Measurements from ENCODE around the gene UBE2U.
A peak's percentile ranks its signal among the peaks of the same experiment; 100 is the strongest.
"Not testable (repeated sequence)": the region's sequence is repeated elsewhere in the genome, so short reads cannot be mapped to it uniquely, and the experiment has no call there.

UBE2U gene

GRCh38 chr1:64240206-64240605 is 36.8 kb downstream of the UBE2U start:
- no peak for DNase-seq (ENCODE audit: low read depth in 2 of 2)

GRCh38 chr1:64241069-64241468 is 37.6 kb downstream of the UBE2U start:
- no peak for DNase-seq (ENCODE audit: low read depth in 2 of 2)

DNA sequence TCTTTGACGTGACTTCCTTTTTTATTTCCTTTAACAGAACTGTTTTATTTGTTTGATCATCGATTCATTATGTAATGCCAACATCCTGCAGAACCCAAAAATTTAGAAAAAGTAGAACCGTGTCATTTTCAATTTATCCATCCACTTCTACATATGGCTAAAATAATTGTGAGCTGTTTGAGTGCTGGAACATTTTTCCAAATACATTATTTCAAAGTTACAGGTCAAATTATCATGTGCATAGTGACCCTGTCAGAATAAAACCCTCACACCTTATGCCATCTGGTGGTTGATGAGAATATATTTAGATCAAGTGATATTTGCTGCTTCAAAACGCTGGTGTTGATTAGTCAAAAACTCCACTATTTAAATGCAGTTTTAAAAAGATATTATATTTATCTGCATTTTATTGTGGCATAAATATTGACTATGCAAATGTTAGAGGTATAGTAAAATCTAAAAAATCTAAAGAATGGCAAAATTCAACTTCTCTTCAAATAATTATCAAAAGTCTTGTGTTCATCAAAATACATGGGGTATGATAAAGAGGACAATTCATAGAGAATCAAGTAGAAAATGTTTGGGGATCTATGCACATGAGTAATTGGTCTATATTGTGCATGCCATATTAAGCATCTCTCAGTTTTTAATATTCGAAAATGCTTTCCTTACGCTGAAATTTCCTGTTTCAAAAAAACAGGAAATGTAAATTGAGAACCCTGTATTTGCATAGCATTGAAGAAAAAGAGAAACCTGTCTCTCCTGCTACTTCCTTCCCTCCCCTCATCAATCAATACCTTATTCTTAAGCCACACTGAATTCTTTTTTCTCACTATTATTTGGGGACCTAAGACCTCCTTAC is 39.7 kb downstream of the UBE2U start:
- DNase-seq (ENCODE audit: low read depth in 2 of 2): no peak

DNA sequence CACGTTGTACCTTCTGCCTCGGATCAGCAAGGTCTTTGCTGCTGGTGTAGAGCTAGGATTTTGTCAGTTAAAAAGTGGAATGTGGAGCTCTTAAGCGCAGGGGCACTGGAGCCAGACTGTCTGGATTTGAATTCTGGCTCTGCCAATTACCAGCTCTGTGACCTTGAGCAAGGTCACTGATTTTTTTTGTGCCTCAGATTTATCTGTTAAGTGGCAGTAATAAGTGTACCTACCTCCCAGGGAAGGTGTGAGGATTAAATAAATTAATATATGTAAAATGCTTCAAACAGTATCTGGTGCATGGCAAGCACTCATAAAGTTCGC is 40.3 kb downstream of the UBE2U start:
- no peak for DNase-seq (ENCODE audit: low read depth in 2 of 2)

DNA sequence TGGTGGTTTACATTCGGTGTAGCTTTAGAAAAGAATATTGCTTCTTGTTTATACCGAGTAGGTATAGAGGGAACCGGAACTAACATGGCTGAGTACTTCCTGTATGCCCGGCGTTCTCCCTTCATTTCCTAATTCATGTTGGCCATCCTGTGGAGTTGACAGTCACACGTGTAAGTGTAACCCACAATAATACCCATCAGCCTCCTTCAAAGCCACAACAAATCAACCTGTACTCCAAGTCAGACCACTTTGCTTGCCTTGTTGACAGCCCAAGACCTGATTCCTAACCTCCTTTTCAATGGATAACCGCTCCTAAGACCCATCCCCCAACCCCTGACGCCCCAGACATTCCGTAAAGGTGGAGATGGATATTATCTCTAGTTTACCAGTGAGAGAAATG is 42.1 kb downstream of the UBE2U start:
- DNase-seq (ENCODE audit: low read depth in 2 of 2): no peak

DNA sequence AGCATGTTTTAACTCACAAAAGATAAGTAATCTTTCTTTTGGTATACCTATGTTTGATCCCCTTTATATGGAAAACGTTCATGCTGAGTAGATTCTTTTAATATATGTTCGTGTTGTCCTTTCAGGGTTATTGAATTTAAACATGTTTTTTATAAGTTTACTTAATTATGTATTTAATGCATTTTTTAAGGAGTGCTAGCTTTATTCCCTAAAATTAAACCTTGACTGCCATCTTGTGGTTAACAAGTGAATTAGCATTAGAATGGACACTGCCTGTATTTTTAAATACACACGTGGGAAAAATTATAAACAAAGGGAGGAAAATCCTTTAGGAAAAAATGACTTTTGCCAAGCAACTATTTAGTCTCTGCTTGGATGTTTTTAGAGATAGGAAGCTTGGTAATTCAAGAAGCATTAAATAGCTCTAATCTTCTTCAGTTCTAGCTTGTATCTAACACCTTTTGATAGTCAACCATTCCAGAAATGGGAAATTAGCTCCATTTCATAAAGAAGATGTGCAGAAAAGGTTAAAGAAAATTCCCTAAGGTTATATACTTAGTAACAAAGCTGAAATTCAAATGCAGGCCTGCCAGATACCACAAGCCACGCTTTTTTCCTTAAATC is 43.0 kb downstream of the UBE2U start:
- DNase-seq (ENCODE audit: low read depth in 2 of 2): no peak

DNA sequence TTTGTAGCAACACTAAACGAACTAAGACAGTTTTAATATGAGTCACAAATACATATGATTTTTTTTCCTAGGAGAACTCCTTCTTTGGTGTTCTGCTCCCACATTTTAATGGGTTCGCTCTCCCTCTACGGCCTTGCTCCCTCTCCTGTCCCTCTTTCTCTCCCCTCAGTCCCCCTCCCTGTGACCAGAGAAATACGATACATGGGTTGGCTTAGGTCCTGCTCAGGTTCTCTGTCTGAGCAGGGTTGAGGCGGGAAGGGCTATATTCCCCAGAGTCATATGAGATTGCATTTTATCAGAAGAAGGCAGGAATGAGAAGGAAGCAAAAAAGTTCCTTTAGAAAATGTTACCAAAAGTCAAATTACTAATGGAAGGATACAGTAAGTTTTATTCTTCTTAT is 44.6 kb downstream of the UBE2U start:
- no peak for DNase-seq (ENCODE audit: low read depth in 2 of 2)

GRCh38 chr1:64250472-64250871 is 47.0 kb downstream of the UBE2U start:
- DNase-seq (ENCODE audit: low read depth in 2 of 2): not testable (repeated sequence)

DNA sequence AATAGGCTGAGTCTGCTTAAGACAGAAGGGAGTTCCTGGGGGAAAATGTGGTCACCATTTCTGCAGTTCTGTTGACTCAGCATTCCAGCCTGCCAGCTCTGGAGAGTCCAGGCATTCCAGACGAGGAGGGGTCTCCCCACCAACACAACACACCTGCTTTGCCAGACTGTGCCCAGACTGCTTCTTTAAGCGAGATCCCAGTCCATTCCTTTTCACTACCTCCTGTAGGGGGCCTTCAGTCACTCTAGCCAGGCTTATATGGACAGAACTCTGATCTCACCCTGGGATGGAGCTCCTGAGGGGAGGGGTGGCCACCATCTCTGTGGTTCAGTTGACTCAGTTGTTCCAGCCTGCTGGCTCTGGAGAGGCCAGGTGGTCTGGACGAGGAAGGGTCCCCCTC is 48.5 kb downstream of the UBE2U start:
- no peak for DNase-seq (ENCODE audit: low read depth in 2 of 2)

GRCh38 chr1:64257233-64257632 is 53.8 kb downstream of the UBE2U start:
- DNase-seq (ENCODE audit: low read depth in 2 of 2): not testable (repeated sequence)

- not testable (repeated sequence) for DNase-seq (ENCODE audit: low read depth in 2 of 2)
Measured at GRCh38 chr1:64258444-64258843, 55.0 kb downstream of the UBE2U start.

GRCh38 chr1:64263335-64263734 is 59.9 kb downstream of the UBE2U start:
- DNase-seq (ENCODE audit: low read depth in 2 of 2): no peak

DNA sequence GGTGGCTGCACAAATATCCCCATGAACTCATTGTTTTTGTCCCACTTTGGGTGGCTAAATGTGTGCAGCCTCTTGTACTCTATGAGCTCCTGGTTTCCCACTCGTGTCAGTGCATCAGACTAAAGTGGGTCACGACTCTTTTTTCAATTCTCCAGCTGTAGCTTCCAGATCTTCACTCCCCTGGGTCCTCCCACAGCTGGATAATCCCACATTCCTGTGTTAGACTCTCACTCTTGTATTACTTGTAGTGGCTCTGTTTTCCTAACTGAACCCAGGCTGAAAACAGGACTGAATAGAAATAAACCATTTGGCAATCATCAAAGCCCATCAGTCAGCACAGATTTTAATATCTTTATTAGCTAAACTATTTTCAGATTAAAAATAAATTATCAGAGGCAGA is 60.4 kb downstream of the UBE2U start:
- DNase-seq (ENCODE audit: low read depth in 2 of 2): no peak

- no peak for DNase-seq (ENCODE audit: low read depth in 2 of 2)
Measured at GRCh38 chr1:64265141-64265540, 61.7 kb downstream of the UBE2U start.

DNA sequence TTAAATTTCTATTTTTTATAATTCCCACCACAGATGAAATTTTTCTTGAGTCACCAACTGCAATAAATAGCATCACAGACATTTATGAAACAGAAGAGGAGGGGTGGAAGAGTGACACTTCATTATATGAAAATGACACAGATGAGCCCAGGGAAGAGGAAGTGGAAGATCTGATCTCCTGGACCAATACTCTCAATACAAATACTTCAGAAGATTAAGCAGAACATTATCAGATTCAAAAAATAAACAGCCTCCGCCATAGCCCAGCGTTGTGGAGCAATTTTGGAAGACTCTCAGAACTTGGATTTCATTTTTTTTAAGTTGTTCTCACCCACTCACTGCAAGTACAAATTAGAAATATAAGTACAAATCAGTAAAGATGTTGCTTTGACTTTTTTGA is 63.6 kb downstream of the UBE2U start:
- no peak for DNase-seq (ENCODE audit: low read depth in 2 of 2)

GRCh38 chr1:64268653-64269557 is 65.5 kb downstream of the UBE2U start:
- DNase-seq (ENCODE audit: low read depth in 2 of 2): peak; percentile 21 to 32

- no peak for DNase-seq (ENCODE audit: low read depth in 2 of 2)
Measured at GRCh38 chr1:64269558-64269884, 66.1 kb downstream of the UBE2U start.

DNA sequence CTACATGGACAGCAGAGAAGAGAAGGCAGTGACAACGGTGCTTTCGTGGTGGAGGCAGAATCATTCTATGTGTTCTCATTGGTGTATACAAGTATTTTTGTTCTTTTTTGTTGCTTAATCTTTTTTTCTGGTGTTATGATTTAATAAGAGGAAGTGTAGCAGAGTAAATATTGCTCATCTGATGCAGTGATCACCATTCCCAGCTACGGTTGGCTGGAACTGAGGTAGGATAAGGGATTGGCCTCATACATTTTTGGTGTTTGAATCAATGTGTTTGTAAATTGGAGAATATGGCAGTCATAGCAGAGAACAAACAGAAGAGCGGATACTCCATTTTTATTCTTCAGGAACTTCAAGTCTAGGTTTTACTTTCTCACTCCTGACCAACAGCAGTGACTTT is 76.6 kb downstream of the UBE2U start:
- no peak for DNase-seq (ENCODE audit: low read depth in 2 of 2)

- DNase-seq (ENCODE audit: low read depth in 2 of 2): no peak
Measured at GRCh38 chr1:64282351-64282750, 78.9 kb downstream of the UBE2U start.

GRCh38 chr1:64287071-64287470 is 83.6 kb downstream of the UBE2U start:
- DNase-seq (ENCODE audit: low read depth in 2 of 2): no peak

DNA sequence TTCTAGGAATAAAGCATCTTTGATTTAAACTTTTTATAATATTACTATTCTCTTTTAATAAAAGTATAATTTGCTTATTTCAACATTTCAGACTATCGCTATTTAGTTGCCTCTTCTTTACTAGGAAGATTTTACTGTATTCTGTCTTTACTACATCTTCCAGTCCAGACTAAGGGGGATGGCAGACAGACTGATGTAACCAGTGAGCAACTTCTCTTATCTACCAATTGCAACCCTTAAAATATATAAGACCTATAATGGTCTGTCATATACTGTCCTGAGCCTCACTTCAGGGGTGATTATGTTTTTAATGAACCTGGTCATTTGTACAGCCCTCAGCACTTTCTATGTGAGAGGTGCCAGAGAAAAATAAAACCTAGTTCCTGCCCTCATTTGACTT is 87.0 kb downstream of the UBE2U start:
- no peak for DNase-seq (ENCODE audit: low read depth in 2 of 2)

- DNase-seq (ENCODE audit: low read depth in 2 of 2): no peak
Measured at GRCh38 chr1:64291931-64292330, 88.5 kb downstream of the UBE2U start.

DNA sequence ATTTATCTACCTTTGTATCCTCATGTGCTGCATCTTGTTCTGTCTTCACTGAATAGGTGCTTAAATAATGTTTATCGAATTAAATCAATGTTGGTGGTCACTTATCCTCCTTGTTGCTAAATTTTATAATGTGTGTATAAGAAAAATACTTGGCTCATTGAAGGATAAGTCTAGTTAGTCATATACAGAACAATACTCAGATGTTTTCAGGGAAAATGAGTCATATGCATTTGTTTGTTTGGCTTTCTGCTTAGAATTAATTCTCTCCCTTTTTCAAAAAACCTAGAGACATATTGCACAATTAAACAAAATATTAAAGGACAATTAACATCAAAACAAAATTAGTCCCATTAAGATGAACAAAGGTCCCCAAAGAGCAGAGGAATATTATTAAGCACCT is 89.0 kb downstream of the UBE2U start:
- DNase-seq (ENCODE audit: low read depth in 2 of 2): no peak

Data from stimulated activated CD4-positive, alpha-beta T cell treated with anti-CD3 and anti-CD28 coated beads, Interleukin-1b, Interleukin-23, amount 100 ng/mL, for 1 hour (primary cell).